Astrocyte of the cerebellum (primary cell): Measurements from ENCODE around the gene IL17RD.
A peak's percentile ranks its signal among the peaks of the same experiment; 100 is the strongest.

Source experiments
- DNase-seq: peaks from one replicate; pipeline ENCODE4 v3.0.0-alpha.2; 2011; ENCODE audit warnings: low read depth
- H3K4me3 ChIP-seq: 2 replicates; pipeline ENCODE4 v1.5.1; 2011; ENCODE audit warnings: mild to moderate bottlenecking, low read depth, low read length, moderate library complexity
- in situ Hi-C: cut with HindIII; loops from 2 replicates; pipeline ENCODE4 v1.10.0; 2017; ENCODE audit warnings: low sequenced_read_pairs
- TF ChIP-seq, protein P1 (sequence below): IDR thresholded peaks from 2 replicates; pipeline ENCODE4 v1.5.1; 2012; ENCODE audit warnings: low read length, low read depth, moderate library complexity, mild to moderate bottlenecking; ENCODE audit errors: missing control alignments

IL17RD gene

DNA sequence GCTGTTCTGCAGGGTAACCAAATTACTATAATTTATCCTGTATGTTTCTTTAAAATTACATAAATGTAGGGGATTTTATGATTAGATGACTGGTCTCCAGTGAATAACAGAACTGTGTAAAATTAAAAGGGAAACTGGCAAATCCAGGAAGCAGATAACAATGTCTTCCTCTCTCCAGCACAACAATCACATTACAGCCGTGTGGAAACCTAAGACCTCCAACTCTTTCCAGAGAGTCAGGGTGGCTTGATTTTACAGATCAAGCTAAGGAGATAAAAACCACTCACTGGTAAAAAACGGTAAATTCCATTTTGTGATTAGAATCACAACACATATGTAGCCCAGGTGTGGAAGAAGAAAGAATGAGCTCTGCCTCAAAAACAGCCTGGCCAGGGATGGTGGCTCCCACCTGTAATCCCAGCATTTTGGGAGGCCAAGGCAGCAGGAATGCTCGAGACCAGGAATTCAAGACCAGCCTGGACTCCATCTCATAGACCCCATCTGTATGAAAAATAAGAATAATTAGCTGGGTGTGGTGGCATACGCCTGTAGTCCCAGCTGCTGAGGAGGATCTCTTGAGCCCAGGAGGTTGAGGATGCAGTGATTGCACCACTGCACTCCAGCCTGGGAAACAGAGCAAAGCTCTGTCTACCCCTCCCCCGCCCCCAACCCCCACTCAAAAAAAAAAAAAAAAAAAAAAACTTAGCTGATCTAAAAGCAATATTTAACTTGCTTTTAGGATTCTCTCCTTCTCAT is 29.0 kb downstream of the IL17RD start:
- H3K4me3 ChIP-seq, result no peak overlapping the region
- in situ Hi-C loops, result no loop called here
- TF ChIP-seq, protein P1, sequence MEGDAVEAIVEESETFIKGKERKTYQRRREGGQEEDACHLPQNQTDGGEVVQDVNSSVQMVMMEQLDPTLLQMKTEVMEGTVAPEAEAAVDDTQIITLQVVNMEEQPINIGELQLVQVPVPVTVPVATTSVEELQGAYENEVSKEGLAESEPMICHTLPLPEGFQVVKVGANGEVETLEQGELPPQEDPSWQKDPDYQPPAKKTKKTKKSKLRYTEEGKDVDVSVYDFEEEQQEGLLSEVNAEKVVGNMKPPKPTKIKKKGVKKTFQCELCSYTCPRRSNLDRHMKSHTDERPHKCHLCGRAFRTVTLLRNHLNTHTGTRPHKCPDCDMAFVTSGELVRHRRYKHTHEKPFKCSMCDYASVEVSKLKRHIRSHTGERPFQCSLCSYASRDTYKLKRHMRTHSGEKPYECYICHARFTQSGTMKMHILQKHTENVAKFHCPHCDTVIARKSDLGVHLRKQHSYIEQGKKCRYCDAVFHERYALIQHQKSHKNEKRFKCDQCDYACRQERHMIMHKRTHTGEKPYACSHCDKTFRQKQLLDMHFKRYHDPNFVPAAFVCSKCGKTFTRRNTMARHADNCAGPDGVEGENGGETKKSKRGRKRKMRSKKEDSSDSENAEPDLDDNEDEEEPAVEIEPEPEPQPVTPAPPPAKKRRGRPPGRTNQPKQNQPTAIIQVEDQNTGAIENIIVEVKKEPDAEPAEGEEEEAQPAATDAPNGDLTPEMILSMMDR, result no peak
- no peak for DNase-seq

DNA sequence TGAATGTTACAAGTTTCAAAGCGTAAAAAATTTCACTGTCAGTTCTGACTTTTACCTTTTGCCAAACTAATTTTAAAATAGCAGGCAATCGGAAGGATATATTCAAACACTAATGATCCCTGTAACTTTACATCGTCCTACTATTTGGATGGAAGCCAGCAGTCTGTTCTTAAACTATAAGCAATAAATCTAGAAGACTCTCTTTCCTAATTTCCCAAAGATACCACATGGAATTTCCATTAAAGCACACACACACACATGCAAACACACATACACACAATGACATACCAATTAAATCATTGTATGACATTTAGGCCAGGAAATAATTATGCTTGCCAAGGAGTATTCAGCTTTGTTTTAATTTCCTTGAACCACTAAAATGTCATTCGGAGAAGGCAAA is 32.0 kb downstream of the IL17RD start:
- H3K4me3 ChIP-seq, result no peak overlapping the region
- TF ChIP-seq, protein P1, result no peak
- in situ Hi-C loops, result no loop called here
- no peak for DNase-seq

DNA sequence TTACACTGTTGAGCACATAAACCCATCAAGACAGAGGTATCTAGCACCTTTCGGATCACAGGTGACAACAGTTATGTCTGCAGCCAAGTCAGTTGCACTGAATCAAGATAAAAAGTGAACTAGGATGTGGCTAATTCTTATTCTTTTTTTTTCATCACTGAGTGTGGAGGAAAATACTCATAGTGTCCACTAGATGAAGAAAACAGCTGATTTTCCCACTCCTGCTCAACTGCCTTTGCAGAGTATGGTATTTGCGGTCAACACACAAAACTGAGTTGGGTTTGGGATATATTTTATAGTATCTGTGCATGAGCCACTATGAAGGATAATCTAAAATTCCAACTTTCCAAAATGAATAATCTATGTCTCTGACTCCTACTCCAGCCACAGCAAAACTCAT is 32.5 kb downstream of the IL17RD start:
- no peak for DNase-seq
- TF ChIP-seq, protein P1, result peak; percentile 29
- in situ Hi-C loops, result no loop called here
- H3K4me3 ChIP-seq, result no peak overlapping the region

DNA sequence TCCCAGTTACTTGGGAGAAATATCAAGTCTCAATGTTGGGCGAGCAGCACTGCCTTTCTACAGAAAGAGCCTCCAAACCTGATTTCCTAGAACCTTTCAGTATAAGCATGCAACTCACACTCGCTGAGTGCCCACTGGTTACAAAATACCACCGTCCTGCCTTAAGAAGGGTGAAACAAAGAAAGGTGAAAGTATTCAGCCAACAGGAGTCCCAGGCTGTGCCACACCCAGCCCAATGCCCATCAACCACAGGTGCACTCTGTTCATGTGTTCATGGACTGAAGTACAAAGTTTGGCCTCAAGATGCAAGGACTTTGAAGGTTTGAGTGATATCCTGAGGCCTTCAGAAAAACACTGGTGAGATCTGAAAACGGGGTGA is 34.0 kb downstream of the IL17RD start:
- no peak for DNase-seq
- no peak overlapping the region for H3K4me3 ChIP-seq
- TF ChIP-seq, protein P1, result no peak
- in situ Hi-C loops, result no loop called here

DNA sequence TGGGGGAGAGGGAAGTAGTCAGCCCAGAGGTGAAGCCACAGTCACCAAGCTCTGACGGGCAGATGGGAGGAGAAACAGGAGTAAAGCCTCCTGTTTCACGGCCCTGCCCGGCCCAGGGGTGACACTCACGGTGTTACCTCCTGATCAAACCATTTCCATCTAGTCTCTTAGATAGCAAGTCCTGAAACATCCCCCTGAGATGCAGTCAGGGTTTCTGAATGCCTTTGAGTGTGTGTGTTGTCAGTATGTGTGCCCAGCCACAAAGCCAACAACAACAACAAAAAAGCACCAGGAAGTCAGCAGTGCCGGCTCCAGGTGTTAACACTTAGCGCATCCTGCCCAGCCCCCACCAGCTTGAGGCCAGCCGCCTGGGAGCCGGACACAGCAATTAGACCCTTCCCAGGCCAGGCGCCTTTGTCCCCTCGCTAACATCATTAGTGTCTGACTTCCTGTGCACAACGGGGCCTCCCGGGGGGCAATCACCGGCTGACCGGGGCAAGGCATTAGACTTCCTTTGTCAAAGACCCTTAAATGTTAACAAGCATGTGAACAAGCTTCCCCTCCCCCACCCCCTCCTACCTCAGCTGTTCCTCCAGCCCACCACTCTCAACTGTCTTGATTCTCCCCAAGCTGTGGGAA is 34.5 kb downstream of the IL17RD start:
- in situ Hi-C loops, result no loop called here
- TF ChIP-seq, protein P1, result no peak
- H3K4me3 ChIP-seq, result no peak overlapping the region
- no peak for DNase-seq

DNA sequence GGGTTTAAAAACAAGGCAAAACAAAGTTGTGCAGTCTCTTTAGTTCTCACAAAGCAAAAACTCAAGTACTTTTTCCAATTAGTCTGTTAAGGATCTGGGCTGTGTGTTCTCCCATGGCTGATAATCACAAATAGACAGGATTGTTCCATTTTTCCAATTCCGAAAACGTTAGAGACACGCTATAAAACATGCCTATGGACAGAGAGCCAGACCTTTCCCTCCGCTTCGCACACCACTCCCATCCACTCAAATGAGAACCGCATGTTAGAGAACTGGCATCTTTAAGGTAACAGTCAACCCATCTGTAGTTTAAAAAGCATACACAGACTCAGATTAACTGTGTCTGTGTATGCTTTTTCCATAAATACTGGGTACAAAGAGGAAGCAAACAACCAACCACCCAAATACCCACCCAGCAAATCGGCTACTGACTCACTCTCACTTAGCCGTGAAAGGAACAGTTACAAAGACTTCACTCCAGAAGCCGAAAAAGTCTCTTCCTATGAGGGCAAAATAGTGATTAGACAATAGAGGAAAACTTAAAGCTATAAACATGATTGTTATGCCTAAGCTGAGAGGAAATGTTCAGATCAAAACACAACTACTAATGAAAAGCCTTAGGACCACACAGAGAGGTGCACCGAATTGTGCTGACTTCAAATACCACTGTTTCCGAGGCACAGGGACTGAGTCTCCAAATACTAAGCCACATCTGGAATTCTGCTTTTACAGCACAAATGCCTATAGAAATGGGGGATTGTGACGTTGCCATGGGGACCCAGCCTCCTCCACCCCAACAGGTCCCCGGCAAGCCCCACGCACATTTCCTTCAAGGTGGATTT is 36.1 kb downstream of the IL17RD start:
- TF ChIP-seq, protein P1, result no peak
- no peak overlapping the region for H3K4me3 ChIP-seq
- no peak for DNase-seq
- in situ Hi-C loops, result no loop called here
